NCI-H2081 (cell line): ENCODE data around the gene LAMA2.

ENCODE experiments used
- DNase-seq, 2 experiments: peaks; one replicate each; lab custom pipeline; 2025; lab: John Stamatoyannopoulos, UW

The LAMA2 gene

DNA sequence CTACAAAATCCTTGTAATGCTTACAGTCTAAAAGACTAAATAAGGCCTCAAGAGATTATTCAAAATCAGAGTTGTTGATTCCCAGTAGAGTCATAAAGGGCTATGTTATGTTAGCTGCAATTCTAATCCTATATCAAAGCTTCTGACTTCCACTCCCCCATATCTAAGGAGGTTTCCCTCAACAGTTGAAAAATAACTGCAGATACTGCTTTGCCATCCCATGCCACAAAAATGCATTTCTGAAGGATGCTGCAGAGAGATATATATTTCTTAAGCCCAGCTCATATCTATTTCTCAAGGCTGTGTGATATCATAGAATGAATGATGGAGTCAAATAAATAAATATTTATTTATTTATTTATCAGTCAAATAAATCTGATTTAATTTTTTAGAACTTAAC is 332.3 kb downstream of the LAMA2 start:
- no peak for DNase-seq

DNA sequence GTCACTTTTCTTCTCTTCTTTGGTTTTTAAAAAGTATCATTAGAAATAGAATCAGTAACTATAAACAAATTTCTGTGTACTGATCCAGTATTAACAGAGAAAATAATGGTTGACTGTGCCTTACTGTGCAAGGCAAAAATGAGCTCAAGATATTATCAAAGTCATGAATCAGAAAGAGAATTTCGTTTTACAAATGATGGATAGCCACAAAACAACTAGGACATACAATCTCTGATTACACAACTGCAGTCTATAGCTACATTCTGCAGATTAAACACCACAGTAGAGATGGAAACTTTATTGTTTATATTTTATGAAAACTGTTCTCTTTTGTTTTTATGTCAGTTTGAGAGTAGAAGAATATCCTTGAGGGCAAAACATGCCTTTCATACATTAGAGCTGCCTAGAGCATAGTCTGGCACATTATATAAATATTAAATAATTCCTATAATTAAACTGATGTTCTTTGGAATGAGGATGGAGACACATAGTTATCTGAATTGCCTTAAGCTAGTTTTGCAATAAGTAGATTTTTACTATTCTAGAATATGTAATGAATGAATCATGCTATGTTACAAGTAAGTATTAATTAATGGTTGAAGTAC is 333.1 kb downstream of the LAMA2 start:
- no peak for DNase-seq

- no peak for DNase-seq
Observed at GRCh38 chr6:129217701-129218100, 334.8 kb downstream of the LAMA2 start.

DNA sequence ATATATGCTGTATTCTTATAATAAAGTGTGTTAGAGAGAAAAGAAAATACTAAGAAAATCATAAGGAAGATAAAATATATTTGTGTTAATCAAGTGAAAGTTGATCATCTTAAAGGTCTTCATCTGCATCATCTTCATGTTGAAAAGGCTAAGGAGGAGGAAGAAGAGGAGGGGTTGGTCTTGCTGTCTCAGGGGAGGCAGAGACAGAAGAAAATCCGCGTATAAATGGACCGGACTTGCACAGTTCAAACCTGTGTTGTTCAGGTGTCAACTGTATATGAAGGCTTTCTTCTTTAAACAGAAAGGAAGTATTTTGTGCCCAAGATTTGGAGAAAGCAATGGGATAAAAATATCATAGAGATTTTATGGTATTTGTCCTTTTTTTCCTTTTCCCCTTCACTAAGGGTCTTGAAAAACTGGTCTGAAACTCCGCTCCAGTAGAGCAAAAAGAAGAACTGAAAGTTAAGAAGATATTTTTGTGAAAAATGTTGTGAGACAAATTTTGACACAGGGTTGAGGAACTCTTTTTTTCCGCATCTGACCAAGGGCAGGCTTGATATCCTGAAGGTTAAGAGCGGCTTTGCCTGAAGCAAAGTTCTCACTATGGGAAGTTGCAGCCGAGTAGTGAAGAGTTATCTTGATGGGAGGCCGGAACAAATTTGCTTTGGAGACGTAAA is 350.7 kb downstream of the LAMA2 start:
- no peak for DNase-seq

GRCh38 chr6:129235167-129236000 is 352.4 kb downstream of the LAMA2 start:
- DNase-seq = no peak

DNA sequence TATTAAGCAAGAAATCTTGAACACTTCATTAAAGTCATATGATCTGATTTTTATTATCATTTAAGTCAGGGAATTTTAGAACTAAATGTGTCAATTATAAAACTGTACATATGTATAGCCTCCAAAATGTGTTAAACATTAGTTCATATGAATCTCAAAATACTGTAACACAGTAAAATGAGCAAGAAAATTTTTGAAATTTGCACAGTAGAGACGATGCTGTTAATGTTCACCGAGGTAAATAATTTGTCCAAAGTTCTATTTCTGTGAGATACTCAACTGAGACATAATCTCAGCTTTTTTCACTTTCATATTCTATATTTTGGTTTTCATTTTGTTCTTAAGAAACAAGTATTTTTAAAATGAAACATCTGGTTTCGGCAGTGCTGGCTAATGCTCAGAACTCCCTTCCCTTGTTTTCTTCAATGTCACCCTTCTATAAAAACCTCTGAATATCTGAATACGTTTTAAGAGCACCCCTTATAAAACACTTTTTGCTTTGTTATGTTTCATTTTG is 353.1 kb downstream of the LAMA2 start:
- no peak for DNase-seq

- no peak for DNase-seq
Observed at GRCh38 chr6:129238991-129239390, 356.1 kb downstream of the LAMA2 start.

DNA sequence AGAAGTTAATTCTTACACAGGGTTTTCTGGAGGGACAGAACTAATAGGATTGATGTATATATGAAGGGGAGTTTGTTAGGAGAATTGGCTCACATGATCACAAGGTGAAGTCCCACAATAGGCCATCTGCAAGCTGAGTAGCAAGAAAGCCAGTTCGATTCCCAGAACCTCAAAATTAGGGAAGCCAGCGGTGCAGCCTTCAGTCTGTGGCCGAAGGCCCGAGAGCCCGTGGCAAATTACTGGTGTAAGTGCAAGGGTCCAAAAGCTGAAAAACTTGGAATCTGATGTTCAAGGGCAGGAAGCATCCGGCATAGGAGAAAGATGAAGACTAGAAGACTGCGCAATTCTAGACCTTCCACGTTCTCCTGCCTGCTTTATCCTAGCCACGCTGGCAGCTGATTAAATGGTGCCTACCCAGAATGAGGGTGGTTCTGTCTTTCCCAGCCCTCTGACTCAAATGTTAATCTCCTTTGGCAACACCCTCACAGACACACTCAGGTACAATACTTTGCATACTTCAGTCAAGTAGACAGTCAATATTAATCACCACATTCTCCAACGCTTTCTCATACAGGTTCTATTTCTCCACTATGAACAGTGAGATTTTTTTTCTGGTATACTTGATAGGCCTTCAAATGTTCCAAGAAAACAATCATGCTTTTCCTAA is 357.0 kb downstream of the LAMA2 start:
- DNase-seq = no peak

- no peak for DNase-seq
Observed at GRCh38 chr6:129240492-129240853, 357.5 kb downstream of the LAMA2 start.

- DNase-seq = no peak
Observed at GRCh38 chr6:129242546-129242945, 359.6 kb downstream of the LAMA2 start.

DNA sequence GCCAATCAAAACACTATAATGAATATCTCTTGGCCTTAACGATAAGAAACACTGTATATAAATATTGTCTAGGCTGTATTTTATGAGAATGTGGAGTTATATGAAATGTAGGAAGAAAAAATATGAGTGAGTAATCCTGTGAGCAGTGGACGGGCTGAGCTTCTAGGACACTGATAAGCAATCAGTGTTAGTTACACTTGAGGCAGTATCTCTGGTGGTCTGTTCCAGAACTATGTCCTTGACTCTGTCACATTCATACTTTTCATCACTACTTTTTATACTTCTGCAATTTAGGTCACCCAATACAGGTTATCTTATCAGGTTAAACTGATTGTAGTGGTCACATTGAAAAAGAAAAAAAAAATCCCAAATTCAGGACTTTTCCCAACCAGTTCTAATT is 360.4 kb downstream of the LAMA2 start:
- DNase-seq = no peak

DNA sequence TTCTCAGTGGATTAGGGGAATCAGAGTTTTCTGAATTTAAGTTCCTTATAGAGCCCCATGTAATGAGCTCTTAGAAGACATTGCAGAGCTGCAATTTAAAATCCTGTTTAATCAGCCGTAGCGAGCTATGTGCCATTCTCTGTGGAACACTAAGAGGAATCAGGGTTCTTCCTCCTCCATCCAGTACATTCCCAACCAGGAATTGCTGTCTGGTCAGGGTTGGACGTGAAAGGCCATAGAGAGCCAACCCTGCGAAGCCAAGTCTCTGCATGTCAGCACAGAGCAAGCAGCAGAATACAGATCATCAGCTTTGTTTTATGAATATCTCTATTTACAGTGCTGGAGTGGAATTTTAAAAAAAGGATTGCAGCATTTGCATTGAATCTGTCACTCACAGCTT is 366.0 kb downstream of the LAMA2 start:
- DNase-seq = no peak

DNA sequence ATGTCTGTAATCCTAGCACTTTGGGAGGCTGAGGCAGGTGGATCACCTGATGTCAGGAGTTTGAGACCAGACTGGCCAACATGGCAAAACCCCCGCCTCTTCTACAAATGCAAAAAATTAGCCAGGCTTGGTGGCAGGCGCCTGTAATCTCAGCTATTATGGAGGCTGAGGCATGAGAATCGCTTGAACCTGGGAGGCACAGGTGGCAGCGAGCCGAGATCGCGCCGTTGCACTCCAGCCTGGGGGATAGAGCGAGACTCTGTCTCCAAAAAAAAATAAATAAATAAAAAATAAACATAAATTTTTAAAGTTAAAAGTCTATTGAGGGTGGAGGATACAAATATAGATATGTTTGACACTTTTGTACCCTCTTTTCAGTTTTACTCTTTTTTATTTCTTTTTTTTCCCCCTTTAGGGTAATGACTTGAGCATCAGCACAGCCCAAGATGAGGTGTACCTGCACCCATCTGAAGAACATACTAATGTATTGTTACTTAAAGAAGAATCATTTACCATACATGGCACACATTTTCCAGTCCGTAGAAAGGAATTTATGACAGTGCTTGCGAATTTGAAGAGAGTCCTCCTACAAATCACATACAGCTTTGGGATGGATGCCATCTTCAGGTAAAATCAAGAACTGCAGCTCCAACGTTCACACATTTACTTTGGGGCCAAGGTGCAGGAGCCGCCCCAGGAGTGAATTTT is 368.9 kb downstream of the LAMA2 start:
- peak; percentile 29 to 48 for DNase-seq

DNA sequence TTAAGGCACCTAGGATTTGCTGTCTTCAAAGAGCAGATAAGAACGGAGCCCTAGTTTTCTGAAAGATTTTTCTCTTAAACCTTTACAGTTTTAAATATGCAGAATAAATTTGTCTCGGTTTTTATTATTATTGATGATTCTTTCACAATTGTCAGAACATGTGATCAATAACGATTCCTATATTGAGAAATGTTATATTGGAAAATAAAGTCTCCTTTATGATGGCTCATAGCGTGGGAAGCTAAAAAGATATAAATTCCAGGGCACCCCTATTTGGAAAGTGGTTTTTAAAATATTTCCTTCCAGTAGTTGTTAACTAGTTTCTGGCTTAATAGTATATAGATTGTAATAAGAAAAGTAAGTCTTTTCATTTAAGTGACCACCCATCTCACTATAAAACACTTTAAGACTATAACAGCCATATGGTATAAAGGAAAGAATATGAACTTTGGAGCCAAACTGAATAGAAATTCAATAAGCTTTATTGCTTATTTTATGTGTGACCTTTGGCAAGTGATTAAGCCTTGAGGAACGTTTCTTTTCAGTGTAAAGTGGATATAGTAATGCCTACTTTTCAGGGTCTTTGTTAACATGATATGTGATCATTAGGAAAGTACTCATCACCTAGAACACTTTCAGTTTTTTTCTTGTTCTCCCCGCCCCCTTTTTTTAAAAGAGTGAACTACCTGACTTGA is 369.6 kb downstream of the LAMA2 start:
- DNase-seq = no peak

DNA sequence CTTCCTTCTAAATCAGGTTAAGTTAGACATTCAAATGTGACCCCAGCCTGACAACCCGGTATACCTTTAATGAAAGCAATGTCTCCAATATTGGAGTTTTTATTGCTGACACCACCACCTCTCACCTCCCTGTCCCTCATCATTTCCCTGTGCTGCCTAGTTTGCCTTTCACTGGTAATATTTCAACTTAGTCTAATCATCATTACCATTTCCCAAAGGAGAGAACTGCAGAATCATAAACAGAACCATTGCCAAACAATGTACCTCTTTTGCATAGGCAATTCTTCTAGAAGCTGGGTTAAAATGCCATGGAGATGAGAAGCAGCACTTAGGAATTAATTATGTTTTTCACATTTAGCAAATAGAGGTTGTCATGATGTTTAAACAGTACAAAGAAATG is 370.3 kb downstream of the LAMA2 start:
- DNase-seq = no peak

GRCh38 chr6:129253727-129254126 is 370.8 kb downstream of the LAMA2 start:
- DNase-seq = no peak

- no peak for DNase-seq
Observed at GRCh38 chr6:129257196-129257595, 374.3 kb downstream of the LAMA2 start.

DNA sequence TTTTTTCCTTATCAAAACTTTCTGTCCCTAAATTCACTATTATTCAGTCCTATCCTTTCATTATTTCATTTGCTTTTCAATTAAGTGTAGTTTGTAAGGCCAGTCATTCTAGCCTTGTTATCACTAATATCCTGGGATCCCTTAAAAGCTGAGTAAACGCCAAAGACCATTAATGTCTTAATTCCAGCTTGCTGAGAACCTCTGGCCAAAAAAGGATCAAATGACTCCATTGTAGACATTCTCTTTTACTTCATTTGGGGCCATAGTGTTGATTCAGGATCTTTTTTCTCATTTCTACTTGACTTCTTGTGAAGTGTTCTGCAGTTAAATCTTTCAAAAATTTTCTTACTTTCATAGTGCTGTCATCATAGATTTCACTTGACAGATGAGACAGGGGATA is 379.7 kb downstream of the LAMA2 start:
- DNase-seq = peak in 1 of 2 experiments; percentile 8

GRCh38 chr6:129263176-129263575 is 380.2 kb downstream of the LAMA2 start:
- DNase-seq = no peak

DNA sequence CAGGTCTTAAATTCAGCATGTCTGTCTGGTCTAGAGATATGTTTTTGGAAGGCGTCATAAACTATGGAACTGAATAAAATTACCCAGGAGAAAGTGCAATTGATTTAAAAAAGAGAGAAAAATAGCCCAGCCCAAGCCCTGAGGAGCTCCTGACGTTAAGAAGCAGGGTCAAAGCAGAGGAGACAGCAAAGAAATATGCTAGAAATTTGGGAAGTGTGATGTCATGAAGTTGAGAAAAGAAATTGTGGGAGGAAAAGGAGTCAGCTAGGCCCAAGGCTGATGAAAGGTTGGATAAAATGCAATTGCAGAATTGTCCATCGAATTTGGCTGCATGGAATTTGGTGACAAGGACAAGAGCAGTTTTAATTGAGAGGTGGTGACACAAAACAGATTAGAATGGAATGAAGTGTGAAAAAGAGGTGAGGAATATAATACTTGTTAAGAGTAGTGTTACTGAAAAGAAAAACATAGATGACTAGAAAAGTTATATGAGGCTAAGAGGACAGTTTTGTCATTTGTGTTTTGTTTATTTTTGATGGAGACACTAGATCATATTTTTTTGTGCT is 381.6 kb downstream of the LAMA2 start:
- no peak for DNase-seq

DNA sequence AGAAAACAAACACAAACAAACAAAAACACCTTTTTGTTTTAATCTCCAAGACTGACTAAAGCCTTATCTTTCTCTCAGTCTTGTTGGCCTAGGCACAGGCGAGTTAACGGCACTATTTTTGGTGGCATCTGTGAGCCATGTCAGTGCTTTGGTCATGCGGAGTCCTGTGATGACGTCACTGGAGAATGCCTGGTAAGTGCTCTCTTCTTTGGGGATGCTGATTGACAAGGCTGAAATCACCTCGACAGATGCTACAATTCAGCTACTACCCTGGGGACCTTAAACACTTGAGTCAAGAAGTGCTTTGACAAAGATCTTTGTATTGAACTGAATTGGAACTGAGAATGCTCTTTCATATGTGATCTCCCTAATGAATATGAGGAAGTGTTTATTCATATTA is 384.1 kb downstream of the LAMA2 start:
- no peak for DNase-seq
